Stomach (tissue), 9 donors: ENCODE measurements around the gene TMEM116. TPM values are rescaled to one million over a fixed set of nuclear protein-coding genes. Genes with fewer than 3 reads are reported as not detected.

Source experiments
- DNase-seq, 2 donors: peaks; one replicate each; pipeline versions ENCODE4 v3.0.0 to v3.0.0-alpha.2; 2013 to 2019
- H3K27ac ChIP-seq, 5 donors: fragments of 200-600 bp in 4 of 5; sonication (generic) in 4 of 5; one replicate each; pipeline ENCODE4 v1.5.1; 2013 to 2019; ENCODE audit warnings: mild to moderate bottlenecking in 1 of 5, moderate library complexity in 1 of 5
- H3K27me3 ChIP-seq, 3 donors: fragments of 200-600 bp; sonication (generic); one replicate each; pipeline ENCODE4 v1.5.1; 2017 to 2019; ENCODE audit warnings: mixed run types in 1 of 3
- H3K36me3 ChIP-seq, 4 donors: fragments of 200-600 bp; sonication (generic); 1 replicate in 3 of 4; 2 replicates in 1 of 4; pipeline ENCODE4 v1.5.1; 2016 to 2019
- H3K4me1 ChIP-seq, 4 donors: fragments of 200-600 bp; sonication (generic); one replicate each; pipeline ENCODE4 v1.5.1; 2016 to 2019
- H3K4me3 ChIP-seq, 4 donors: fragments of 200-600 bp; sonication (generic) in 3 of 4; one replicate each; pipeline ENCODE4 v1.5.1; 2016 to 2019; ENCODE audit warnings: mild to moderate bottlenecking in 1 of 4
- H3K9me3 ChIP-seq, 4 donors: fragments of 200-600 bp; sonication (generic); one replicate each; pipeline ENCODE4 v1.5.1; 2016 to 2019
- EP300 ChIP-seq: sonication (generic); formaldehyde crosslinking; IDR thresholded peaks from one replicate; pipeline ENCODE4 v1.6.1; 2017; ENCODE audit warnings: antibody characterized with exemption
- POLR2A ChIP-seq, 4 donors: fragments of 450-650 bp; IDR thresholded peaks; one replicate each; pipeline ENCODE4 v1.6.1; 2016; ENCODE audit warnings: antibody characterized with exemption in 4 of 4, control low read depth in 2 of 4, mild to moderate bottlenecking in 1 of 4, moderate library complexity in 1 of 4
- POLR2AphosphoS5 ChIP-seq, 3 donors: sonication (generic); formaldehyde crosslinking; IDR thresholded peaks; one replicate each; pipeline ENCODE4 v1.6.1; 2016; ENCODE audit warnings: antibody characterized with exemption in 3 of 3
- WGBS, 5 donors: extraction: QIAGEN DNeasy Blood & Tissue Kit in 3 of 5; methylation state at CpG; one replicate each; pipeline versions ENCODE4 v1.1.5 to v1.1.7; 2013 to 2018; 5-methylcytosine and 5-hydroxymethylcytosine counted together
- intact Hi-C: fragments of 100-400 bp; cut with DNase I; formaldehyde crosslinking; loops from one replicate; pipeline ENCODE4 v1.15.1; 2023; ENCODE audit warnings: low total_unique reads
- polyA plus RNA-seq, 3 donors: library from polyadenylated mRNA; stranded (reverse); fragments of 200-250 nt; gene quantifications; one replicate each; pipeline ENCODE4 v1.2.3, GENCODE V29; 2013
- total RNA-seq, 5 donors: library from RNA; depleted of rRNA; stranded (reverse); fragments of >200 nt; gene quantifications; one replicate each; pipeline versions ENCODE4 v1.1.0 to v1.2.3, GENCODE V29; 2014 to 2016
- TF ChIP-seq, protein P1 (sequence below), 7 experiments: fragments of 450-650 bp in 4 of 7; fragments of 200-600 bp in 3 of 7; sonication (generic) in 3 of 7; IDR thresholded peaks; one replicate each; pipeline ENCODE4 v1.5.1; 2016 to 2019; ENCODE audit warnings: antibody characterized with exemption in 7 of 7, control low read depth in 2 of 7, mild to moderate bottlenecking in 1 of 7
- donor health status: healthy with polysubstance abuse.
- donor health status: Bipolar disorder and iron deficiency.
- donor health status: healthy.

The TMEM116 gene
- total and polyA plus RNA-seq, 8 donors = 0.58 to 20.2 (median 8.2) TPM

DNA sequence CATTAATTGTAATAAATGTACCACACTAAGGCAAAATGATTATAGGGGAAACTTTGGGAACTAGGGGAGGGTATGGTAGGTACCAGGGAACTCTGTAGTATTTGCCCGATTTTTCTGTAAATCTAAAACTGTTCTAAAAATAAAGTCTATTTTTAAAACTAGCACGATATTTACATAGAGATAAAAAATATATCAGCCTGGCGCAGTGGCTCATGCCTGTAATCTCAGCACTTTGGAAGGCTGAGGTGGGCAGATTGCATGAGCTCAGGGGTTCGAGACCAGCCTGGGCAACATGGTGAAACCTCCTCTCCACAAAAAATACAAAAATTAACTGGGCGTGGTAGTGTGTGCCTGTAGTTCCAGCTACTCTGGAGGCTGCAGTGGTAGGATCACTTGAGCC, 32.4 kb downstream of the TMEM116 start:
- TF ChIP-seq, protein P1, sequence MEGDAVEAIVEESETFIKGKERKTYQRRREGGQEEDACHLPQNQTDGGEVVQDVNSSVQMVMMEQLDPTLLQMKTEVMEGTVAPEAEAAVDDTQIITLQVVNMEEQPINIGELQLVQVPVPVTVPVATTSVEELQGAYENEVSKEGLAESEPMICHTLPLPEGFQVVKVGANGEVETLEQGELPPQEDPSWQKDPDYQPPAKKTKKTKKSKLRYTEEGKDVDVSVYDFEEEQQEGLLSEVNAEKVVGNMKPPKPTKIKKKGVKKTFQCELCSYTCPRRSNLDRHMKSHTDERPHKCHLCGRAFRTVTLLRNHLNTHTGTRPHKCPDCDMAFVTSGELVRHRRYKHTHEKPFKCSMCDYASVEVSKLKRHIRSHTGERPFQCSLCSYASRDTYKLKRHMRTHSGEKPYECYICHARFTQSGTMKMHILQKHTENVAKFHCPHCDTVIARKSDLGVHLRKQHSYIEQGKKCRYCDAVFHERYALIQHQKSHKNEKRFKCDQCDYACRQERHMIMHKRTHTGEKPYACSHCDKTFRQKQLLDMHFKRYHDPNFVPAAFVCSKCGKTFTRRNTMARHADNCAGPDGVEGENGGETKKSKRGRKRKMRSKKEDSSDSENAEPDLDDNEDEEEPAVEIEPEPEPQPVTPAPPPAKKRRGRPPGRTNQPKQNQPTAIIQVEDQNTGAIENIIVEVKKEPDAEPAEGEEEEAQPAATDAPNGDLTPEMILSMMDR (IDR thresholded peaks at IDR 0.05) = no peak
- TF ChIP-seq POLR2AphosphoS5 (IDR thresholded peaks at IDR 0.05) (no peak), POLR2A (IDR thresholded peaks at IDR 0.05) (no peak), EP300 (no peak)
- DNase-seq = no peak
- Histone ChIP-seq H3K4me1 (no peaks in the 10 kb centered on the region), H3K27ac (no peak overlapping the region), H3K27me3 (no peaks in the 10 kb centered on the region), H3K4me3 (no peak overlapping the region), H3K36me3 (peaks cover 0 to 7% (median 0%) of the 10 kb centered on the region in 4 donors), H3K9me3 (no peaks in the 10 kb centered on the region)
- WGBS, 5 donors = 54 to 76% (median 63%) methylated on average over 5 of the region's 5 CpGs
- intact Hi-C loops = no loop called here

DNA sequence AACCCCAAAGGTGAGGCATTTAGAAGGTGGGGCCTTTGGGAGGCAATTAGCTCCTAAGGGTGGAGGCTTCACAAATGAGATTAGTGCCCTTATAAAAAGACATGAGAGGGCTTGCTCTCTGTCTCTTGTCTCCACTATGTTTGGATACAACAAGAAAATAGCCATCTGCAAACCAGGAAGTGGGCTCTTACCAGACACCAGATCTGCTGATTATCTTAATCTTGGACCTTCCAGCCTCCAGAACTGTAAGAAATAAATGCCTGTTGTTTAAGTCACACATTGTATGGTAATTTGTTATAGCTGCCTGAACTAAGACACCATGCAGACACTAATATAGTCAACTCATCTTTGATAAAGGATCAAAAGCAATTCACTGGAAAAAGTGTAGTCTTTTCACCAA, 34.4 kb downstream of the TMEM116 start:
- TF ChIP-seq POLR2AphosphoS5 (IDR thresholded peaks at IDR 0.05) (no peak), EP300 (no peak), POLR2A (IDR thresholded peaks at IDR 0.05) (no peak)
- TF ChIP-seq, protein P1 (IDR thresholded peaks at IDR 0.05) = no peak
- no peaks in the 10 kb centered on the region for H3K4me1 ChIP-seq
- H3K36me3 ChIP-seq = peaks cover 0 to 7% (median 0%) of the 10 kb centered on the region in 4 donors
- DNase-seq = no peak
- no peaks in the 10 kb centered on the region for H3K9me3 ChIP-seq
- intact Hi-C loops = no loop called here
- no peaks in the 10 kb centered on the region for H3K27me3 ChIP-seq
- no peak overlapping the region for H3K4me3 ChIP-seq
- H3K27ac ChIP-seq = no peak overlapping the region

DNA sequence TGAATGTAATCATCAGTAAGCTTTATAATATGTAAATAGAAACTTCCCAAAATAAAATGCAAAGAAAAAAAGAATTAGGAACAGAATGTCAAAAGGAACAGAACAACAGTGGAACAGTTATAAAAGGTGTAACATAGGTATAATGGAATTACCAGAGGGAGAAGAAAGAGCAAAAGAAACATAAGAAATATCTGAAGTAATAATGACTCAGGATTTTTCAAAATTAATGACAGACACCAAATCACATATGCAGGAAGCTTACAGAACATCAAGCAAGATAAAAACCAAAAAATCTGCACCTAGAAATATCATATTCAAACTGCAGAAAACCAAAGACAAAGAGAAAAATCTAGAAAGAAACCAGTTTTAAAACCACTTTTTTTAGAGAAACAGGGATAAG, 36.1 kb downstream of the TMEM116 start:
- Histone ChIP-seq H3K27me3 (no peaks in the 10 kb centered on the region), H3K36me3 (peaks cover 0 to 15% (median 5%) of the 10 kb centered on the region in 4 donors), H3K9me3 (no peaks in the 10 kb centered on the region), H3K27ac (no peak overlapping the region), H3K4me3 (no peak overlapping the region), H3K4me1 (no peaks in the 10 kb centered on the region)
- DNase-seq = no peak
- intact Hi-C loops = no loop called here
- TF ChIP-seq, protein P1 (IDR thresholded peaks at IDR 0.05) = no peak
- no peak for TF ChIP-seq POLR2A (IDR thresholded peaks at IDR 0.05)
- TF ChIP-seq EP300 = no peak
- no peak for TF ChIP-seq POLR2AphosphoS5 (IDR thresholded peaks at IDR 0.05)

DNA sequence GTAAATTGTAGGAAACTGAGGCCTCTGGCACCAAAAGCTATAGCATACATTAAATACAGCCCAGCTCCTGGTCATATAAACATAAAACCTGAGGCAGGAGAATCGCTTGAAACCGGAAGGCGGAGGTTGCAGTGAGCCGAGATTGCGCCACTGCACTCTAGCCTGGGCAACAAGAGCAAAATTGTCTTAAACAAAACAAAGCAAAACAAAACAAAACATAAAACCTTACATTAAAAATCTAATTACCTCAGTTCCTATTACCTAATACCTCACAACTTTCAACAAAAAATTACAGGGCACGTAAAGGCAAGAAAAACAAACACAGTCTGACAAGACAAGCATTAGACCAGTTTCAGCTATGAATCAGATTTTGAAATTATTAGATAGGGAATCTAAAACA, 36.7 kb downstream of the TMEM116 start:
- TF ChIP-seq EP300 (no peak), POLR2A (IDR thresholded peaks at IDR 0.05) (no peak), POLR2AphosphoS5 (IDR thresholded peaks at IDR 0.05) (no peak)
- TF ChIP-seq, protein P1 (IDR thresholded peaks at IDR 0.05) = no peak
- intact Hi-C loops = no loop called here

More for the DNA sequence above, 36.7 kb downstream of the TMEM116 start:
- Histone ChIP-seq H3K27ac (no peak overlapping the region), H3K4me1 (no peaks in the 10 kb centered on the region), H3K27me3 (no peaks in the 10 kb centered on the region), H3K36me3 (peaks cover 0 to 15% (median 5%) of the 10 kb centered on the region in 4 donors), H3K4me3 (no peak overlapping the region), H3K9me3 (peaks cover 0 to 5% (median 0%) of the 10 kb centered on the region in 4 donors)
- WGBS, 5 donors = 93 to 97% (median 95%) methylated on average over 6 of the region's 6 CpGs
- DNase-seq = no peak
